ENCODE measurements around the gene CADM4. TPM values are rescaled to one million over a fixed set of nuclear protein-coding genes. Genes with fewer than 3 reads are reported as not detected.
A peak's percentile ranks its signal among the peaks of the same experiment; 100 is the strongest.

Gene CADM4
- total and polyA plus RNA-seq, 8 donors = 5.9 to 11.3 (median 8.7) TPM

GRCh38 chr19:43664018-43664417 lies 24.4 kb upstream of the CADM4 start:
- no peaks in the 10 kb centered on the region for H3K27me3 ChIP-seq
- TF ChIP-seq CTCF (IDR thresholded peaks at IDR 0.05) = no peak
- no peak for DNase-seq
- FAIRE-seq = no peak
- peak overlapping the region in 1 of 4 donors; percentile 22 for H3K27ac ChIP-seq
- no peaks in the 10 kb centered on the region for H3K36me3 ChIP-seq
- H3K9me3 ChIP-seq = no peaks in the 10 kb centered on the region
- intact Hi-C loops (cut with DNase I) = loop anchor here in 1 of 3 donors (5.0 kb wide), 1 partner anchor 112 kb away; no protein-coding TSS in a partner anchor
- no peaks in the 10 kb centered on the region for H3K4me1 ChIP-seq
- H3K4me3 ChIP-seq = no peak overlapping the region
- WGBS, 2 donors = 65 to 66% methylated on average over 7 of the region's 7 CpGs
- no peak for ATAC-seq

GRCh38 chr19:43662487-43662886 lies 22.8 kb upstream of the CADM4 start:
- DNase-seq (no peak), ATAC-seq (peak in 2 of 4 donors; percentile 30 to 34), FAIRE-seq (no peak)
- no peak for TF ChIP-seq CTCF (IDR thresholded peaks at IDR 0.05)
- no peak overlapping the region for H3K27ac ChIP-seq
- no peaks in the 10 kb centered on the region for H3K4me1 ChIP-seq
- WGBS, 2 donors = 74 to 91% methylated on average over 6 of the region's 6 CpGs
- intact Hi-C loops (cut with DNase I) = loop anchor here in 1 of 3 donors (5.0 kb wide), 1 partner anchor 110 kb away; no protein-coding TSS in a partner anchor
- no peaks in the 10 kb centered on the region for H3K27me3 ChIP-seq
- H3K36me3 ChIP-seq = no peaks in the 10 kb centered on the region
- no peaks in the 10 kb centered on the region for H3K9me3 ChIP-seq
- no peak overlapping the region for H3K4me3 ChIP-seq

- intact Hi-C loops (cut with DNase I) = loop anchor here in 1 of 3 donors (5.0 kb wide), 1 partner anchor 109 kb away; no protein-coding TSS in a partner anchor
- Histone ChIP-seq H3K4me1 (no peaks in the 10 kb centered on the region), H3K4me3 (no peak overlapping the region), H3K36me3 (no peaks in the 10 kb centered on the region), H3K9me3 (no peaks in the 10 kb centered on the region), H3K27ac (no peak overlapping the region), H3K27me3 (no peaks in the 10 kb centered on the region)
- no peak for TF ChIP-seq CTCF (IDR thresholded peaks at IDR 0.05)
- ATAC-seq (no peak), FAIRE-seq (no peak), DNase-seq (no peak)
- WGBS, 2 donors = 86 to 87% methylated on average over 6 of the region's 6 CpGs
Observed at GRCh38 chr19:43660971-43661360, 21.3 kb upstream of the CADM4 start.

GRCh38 chr19:43660301-43660970 lies 20.8 kb upstream of the CADM4 start:
- no peaks in the 10 kb centered on the region for H3K27me3 ChIP-seq
- H3K36me3 ChIP-seq = no peaks in the 10 kb centered on the region
- intact Hi-C loops (cut with DNase I) = loop anchor here in 1 of 3 donors (5.0 kb wide), 1 partner anchor 108 kb away; no protein-coding TSS in a partner anchor
- no peak overlapping the region for H3K4me3 ChIP-seq
- FAIRE-seq (no peak), DNase-seq (no peak), ATAC-seq (no peak)
- TF ChIP-seq CTCF (IDR thresholded peaks at IDR 0.05) = no peak
- H3K4me1 ChIP-seq = no peaks in the 10 kb centered on the region
- H3K9me3 ChIP-seq = no peaks in the 10 kb centered on the region
- no peak overlapping the region for H3K27ac ChIP-seq
- 75 to 76% methylated on average over 7 of the region's 7 CpGs for WGBS, 2 donors

GRCh38 chr19:43658494-43658893 lies 18.8 kb upstream of the CADM4 start:
- intact Hi-C loops (cut with DNase I) = loop anchor here in 1 of 3 donors (10.0 kb wide), 1 partner anchor 214 kb away; no protein-coding TSS in a partner anchor
- ATAC-seq = no peak
- no peak for FAIRE-seq
- TF ChIP-seq CTCF (IDR thresholded peaks at IDR 0.05) = no peak
- WGBS, 2 donors = 89 to 90% methylated on average over 8 of the region's 8 CpGs
- Histone ChIP-seq H3K4me1 (no peaks in the 10 kb centered on the region), H3K36me3 (no peaks in the 10 kb centered on the region), H3K9me3 (no peaks in the 10 kb centered on the region), H3K27ac (no peak overlapping the region), H3K4me3 (no peak overlapping the region), H3K27me3 (no peaks in the 10 kb centered on the region)
- DNase-seq = no peak
